ENCODE data around the gene SOBP.
A peak's percentile ranks its signal among the peaks of the same experiment; 100 is the strongest.

The SOBP gene

GRCh38 chr6:107657755-107658461 lies 168.0 kb downstream of the SOBP start:
- H3K4me2 ChIP-seq (ENCODE audit: low read length) = peak overlapping the region; percentile 96
- peak overlapping the region; percentile 28 for H3K9ac ChIP-seq (ENCODE audit: low read depth, low read length)
- no peaks in the 10 kb centered on the region for H3K36me3 ChIP-seq (ENCODE audit: insufficient read depth, low read length)
- peaks cover 24% of the 10 kb centered on the region for H3K4me1 ChIP-seq (ENCODE audit: control insufficient read depth, insufficient read depth, low read length)
- no peaks in the 10 kb centered on the region for H3K9me3 ChIP-seq (replicated peaks; ENCODE audit: low read length)
- H3K4me3 ChIP-seq (ENCODE audit: low read length) = peak overlapping the region; percentile 70
- peaks cover 3% of the 10 kb centered on the region for H3K27me3 ChIP-seq (ENCODE audit: control insufficient read depth, insufficient read depth, low read length)

- Histone ChIP-seq H3K4me2 (ENCODE audit: low read length) (peak overlapping the region; percentile 96), H3K36me3 (ENCODE audit: insufficient read depth, low read length) (no peaks in the 10 kb centered on the region), H3K4me1 (ENCODE audit: control insufficient read depth, insufficient read depth, low read length) (peaks cover 24% of the 10 kb centered on the region), H3K9me3 (replicated peaks; ENCODE audit: low read length) (no peaks in the 10 kb centered on the region), H3K27me3 (ENCODE audit: control insufficient read depth, insufficient read depth, low read length) (peaks cover 5% of the 10 kb centered on the region), H3K9ac (ENCODE audit: low read depth, low read length) (no peak overlapping the region), H3K4me3 (ENCODE audit: low read length) (no peak overlapping the region)
Observed at GRCh38 chr6:107658920-107659865, 169.3 kb downstream of the SOBP start.

DNA sequence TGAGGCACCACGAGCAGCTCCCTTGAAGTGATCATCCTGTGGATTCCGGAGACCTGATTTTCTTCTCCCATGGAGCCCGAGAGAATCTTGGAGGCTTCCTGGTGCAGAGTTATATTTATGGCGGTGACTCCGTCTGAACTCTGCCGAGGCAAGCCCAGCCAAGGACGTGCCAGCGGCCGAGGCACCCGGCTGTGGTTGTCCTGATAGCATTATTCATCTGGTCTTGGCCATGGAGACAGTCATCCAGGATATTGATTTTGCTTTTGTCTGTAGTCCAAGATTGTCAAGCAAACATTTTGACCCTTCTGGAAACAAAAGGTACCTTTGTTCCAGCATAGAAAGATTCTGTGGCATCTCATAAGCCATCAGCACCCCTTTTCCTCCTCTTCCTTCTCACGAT lies 170.9 kb downstream of the SOBP start:
- H3K4me1 ChIP-seq (ENCODE audit: control insufficient read depth, insufficient read depth, low read length) = peaks cover 32% of the 10 kb centered on the region
- no peak overlapping the region for H3K9ac ChIP-seq (ENCODE audit: low read depth, low read length)
- H3K36me3 ChIP-seq (ENCODE audit: insufficient read depth, low read length) = no peaks in the 10 kb centered on the region
- no peak overlapping the region for H3K4me3 ChIP-seq (ENCODE audit: low read length)
- H3K9me3 ChIP-seq (replicated peaks; ENCODE audit: low read length) = no peaks in the 10 kb centered on the region
- H3K4me2 ChIP-seq (ENCODE audit: low read length) = no peak overlapping the region
- peaks cover 5% of the 10 kb centered on the region for H3K27me3 ChIP-seq (ENCODE audit: control insufficient read depth, insufficient read depth, low read length)

DNA sequence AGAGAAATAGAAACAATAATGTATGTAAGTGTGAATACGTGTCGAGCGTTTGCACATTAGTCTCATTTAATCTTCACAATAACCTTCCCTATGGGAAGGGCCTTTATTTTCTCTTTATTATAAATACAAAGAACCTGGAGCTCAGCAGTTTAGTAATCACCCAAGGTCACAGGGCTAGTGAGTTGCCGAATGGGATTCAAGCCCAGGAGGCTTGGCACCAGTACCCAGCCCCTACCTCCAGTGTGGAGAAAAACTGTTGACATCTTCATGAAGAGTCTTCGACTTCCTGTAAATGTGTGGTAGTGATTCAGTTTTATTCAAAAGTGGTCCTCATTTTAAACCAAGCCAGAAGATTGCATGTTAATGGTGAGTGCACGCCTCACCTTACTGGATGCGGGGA lies 171.4 kb downstream of the SOBP start:
- no peak overlapping the region for H3K4me3 ChIP-seq (ENCODE audit: low read length)
- no peak overlapping the region for H3K9ac ChIP-seq (ENCODE audit: low read depth, low read length)
- H3K9me3 ChIP-seq (replicated peaks; ENCODE audit: low read length) = no peaks in the 10 kb centered on the region
- H3K36me3 ChIP-seq (ENCODE audit: insufficient read depth, low read length) = no peaks in the 10 kb centered on the region
- H3K4me2 ChIP-seq (ENCODE audit: low read length) = no peak overlapping the region
- peaks cover 37% of the 10 kb centered on the region for H3K4me1 ChIP-seq (ENCODE audit: control insufficient read depth, insufficient read depth, low read length)
- H3K27me3 ChIP-seq (ENCODE audit: control insufficient read depth, insufficient read depth, low read length) = peaks cover 5% of the 10 kb centered on the region

DNA sequence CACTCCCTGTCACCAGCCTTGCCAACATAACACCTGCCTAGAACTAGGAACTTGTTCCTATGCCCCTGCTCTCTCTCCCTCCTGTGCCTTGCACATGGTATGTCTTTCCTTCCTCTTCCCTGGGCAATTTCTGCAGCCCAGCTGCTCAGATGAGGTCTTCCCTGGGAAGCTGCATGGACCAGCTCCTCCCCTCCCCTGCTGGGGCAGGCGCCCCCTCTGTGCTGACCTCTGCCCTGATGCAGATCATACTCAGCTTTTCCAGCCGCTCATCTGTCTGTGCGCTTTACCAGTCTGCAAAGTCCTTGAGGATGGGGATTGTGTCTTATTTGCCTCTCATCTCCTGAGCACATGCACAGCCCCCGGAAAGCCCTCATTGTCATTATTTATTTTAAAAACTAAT lies 172.4 kb downstream of the SOBP start:
- Histone ChIP-seq H3K4me2 (ENCODE audit: low read length) (no peak overlapping the region), H3K9me3 (replicated peaks; ENCODE audit: low read length) (no peaks in the 10 kb centered on the region), H3K36me3 (ENCODE audit: insufficient read depth, low read length) (no peaks in the 10 kb centered on the region), H3K9ac (ENCODE audit: low read depth, low read length) (no peak overlapping the region), H3K4me1 (ENCODE audit: control insufficient read depth, insufficient read depth, low read length) (peaks cover 39% of the 10 kb centered on the region), H3K4me3 (ENCODE audit: low read length) (no peak overlapping the region), H3K27me3 (ENCODE audit: control insufficient read depth, insufficient read depth, low read length) (peaks cover 5% of the 10 kb centered on the region)

GRCh38 chr6:107663308-107663707 lies 173.4 kb downstream of the SOBP start:
- Histone ChIP-seq H3K9me3 (replicated peaks; ENCODE audit: low read length) (no peaks in the 10 kb centered on the region), H3K9ac (ENCODE audit: low read depth, low read length) (no peak overlapping the region), H3K4me3 (ENCODE audit: low read length) (no peak overlapping the region), H3K4me2 (ENCODE audit: low read length) (no peak overlapping the region), H3K36me3 (ENCODE audit: insufficient read depth, low read length) (no peaks in the 10 kb centered on the region), H3K4me1 (ENCODE audit: control insufficient read depth, insufficient read depth, low read length) (peaks cover 30% of the 10 kb centered on the region), H3K27me3 (ENCODE audit: control insufficient read depth, insufficient read depth, low read length) (peaks cover 5% of the 10 kb centered on the region)

- H3K9ac ChIP-seq (ENCODE audit: low read depth, low read length) = no peak overlapping the region
- no peak overlapping the region for H3K4me3 ChIP-seq (ENCODE audit: low read length)
- H3K4me1 ChIP-seq (ENCODE audit: control insufficient read depth, insufficient read depth, low read length) = peaks cover 20% of the 10 kb centered on the region
- no peaks in the 10 kb centered on the region for H3K9me3 ChIP-seq (replicated peaks; ENCODE audit: low read length)
- H3K4me2 ChIP-seq (ENCODE audit: low read length) = peak overlapping the region; percentile 62
- peaks cover 5% of the 10 kb centered on the region for H3K27me3 ChIP-seq (ENCODE audit: control insufficient read depth, insufficient read depth, low read length)
- no peaks in the 10 kb centered on the region for H3K36me3 ChIP-seq (ENCODE audit: insufficient read depth, low read length)
Observed at GRCh38 chr6:107665382-107665781, 175.5 kb downstream of the SOBP start.

DNA sequence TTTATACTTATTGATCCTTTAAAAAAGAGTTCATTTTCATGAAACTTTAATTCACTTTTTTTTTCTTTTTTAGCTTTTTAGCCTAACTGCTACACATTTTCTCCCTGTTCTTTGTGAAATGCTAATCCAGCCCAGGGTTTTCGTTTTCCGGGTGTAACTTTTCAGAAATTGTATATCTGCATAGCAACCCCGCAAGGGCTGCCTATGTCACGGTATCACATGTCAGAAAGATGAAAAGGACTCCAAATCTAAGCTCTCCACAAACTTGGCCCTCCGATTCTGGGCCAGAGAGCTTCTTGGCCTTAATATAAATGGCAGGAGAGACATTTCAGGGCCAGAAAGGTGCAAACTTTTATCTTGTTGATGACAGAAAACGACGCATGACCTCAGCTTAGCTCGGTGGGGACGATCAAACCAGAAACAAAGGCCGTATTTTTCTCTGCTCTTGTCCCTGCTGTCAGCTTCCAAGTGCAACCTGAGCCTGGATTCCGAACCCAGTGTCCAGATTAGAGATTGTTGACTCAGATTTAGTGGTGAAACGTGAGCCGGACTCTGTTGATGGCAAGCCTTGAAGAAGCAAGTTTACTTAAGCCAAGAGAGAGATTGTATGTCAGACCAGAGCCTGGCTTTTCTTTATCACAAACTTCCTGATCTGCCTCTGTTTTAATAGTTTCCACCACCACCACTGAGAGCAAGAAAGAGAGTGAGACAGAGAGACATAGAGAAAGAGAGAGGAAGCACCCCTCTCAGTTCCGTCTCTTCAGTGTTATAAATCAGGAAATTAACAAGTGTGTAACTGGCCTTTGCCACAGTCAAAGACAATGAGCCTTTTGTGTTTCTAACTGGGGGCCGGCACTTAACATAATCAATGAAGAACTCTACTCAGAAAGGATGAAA lies 176.4 kb downstream of the SOBP start:
- Histone ChIP-seq H3K36me3 (ENCODE audit: insufficient read depth, low read length) (no peaks in the 10 kb centered on the region), H3K4me3 (ENCODE audit: low read length) (no peak overlapping the region), H3K4me2 (ENCODE audit: low read length) (peak overlapping the region; percentile 62), H3K4me1 (ENCODE audit: control insufficient read depth, insufficient read depth, low read length) (peaks cover 27% of the 10 kb centered on the region), H3K27me3 (ENCODE audit: control insufficient read depth, insufficient read depth, low read length) (peaks cover 5% of the 10 kb centered on the region), H3K9ac (ENCODE audit: low read depth, low read length) (peak overlapping the region; percentile 17), H3K9me3 (replicated peaks; ENCODE audit: low read length) (no peaks in the 10 kb centered on the region)

DNA sequence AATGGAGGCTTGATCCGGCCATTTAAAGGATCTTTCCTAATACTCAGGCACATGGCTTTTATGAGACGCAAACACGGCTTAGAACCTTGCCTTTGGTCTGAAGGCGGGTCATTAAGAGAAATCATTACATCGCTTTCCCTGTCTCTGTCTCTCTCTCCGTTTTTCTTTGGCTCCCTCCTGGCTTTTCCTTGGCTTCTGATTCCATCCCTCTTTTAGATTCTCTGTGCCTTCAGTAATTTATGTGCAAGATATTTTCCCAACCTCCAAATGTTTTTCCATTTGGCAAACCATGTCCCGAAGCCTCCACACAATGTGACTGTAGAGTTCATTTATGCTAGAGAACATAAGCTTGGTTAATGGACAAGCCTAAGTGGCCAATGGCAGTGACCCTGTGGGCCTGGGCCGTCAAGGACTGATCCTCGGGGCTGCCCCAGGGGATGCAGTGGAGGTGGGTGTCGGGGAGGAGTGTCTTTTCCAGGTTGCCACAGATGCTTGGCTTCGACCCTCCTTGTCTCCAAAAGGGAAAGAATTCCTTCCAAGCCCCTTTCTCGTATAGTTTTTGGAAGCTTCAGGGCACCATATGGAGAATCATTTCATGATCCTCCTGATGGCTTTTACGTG lies 177.2 kb downstream of the SOBP start:
- no peak overlapping the region for H3K9ac ChIP-seq (ENCODE audit: low read depth, low read length)
- no peak overlapping the region for H3K4me3 ChIP-seq (ENCODE audit: low read length)
- no peaks in the 10 kb centered on the region for H3K9me3 ChIP-seq (replicated peaks; ENCODE audit: low read length)
- H3K4me2 ChIP-seq (ENCODE audit: low read length) = peak overlapping the region; percentile 62
- H3K27me3 ChIP-seq (ENCODE audit: control insufficient read depth, insufficient read depth, low read length) = peaks cover 5% of the 10 kb centered on the region
- no peaks in the 10 kb centered on the region for H3K36me3 ChIP-seq (ENCODE audit: insufficient read depth, low read length)
- peaks cover 27% of the 10 kb centered on the region for H3K4me1 ChIP-seq (ENCODE audit: control insufficient read depth, insufficient read depth, low read length)

DNA sequence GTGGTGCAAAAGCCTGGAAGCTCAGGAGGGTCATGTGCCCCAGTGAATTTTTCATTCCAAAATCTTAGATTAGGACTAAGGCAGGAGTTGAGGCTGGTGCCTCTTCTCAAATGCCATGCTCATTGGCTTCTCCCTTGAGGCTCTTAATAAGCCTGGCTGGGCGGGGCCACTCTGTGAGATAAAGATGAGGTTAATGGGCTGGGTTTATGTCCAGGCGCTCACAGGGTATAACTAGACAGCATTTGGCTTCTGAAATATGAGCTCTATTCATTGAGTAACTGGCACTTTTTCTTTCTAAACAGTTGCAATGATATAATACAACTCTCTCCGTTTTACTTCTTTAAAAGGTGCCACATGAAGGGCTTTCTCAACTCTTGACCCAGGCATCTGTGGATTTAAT lies 177.9 kb downstream of the SOBP start:
- Histone ChIP-seq H3K4me3 (ENCODE audit: low read length) (no peak overlapping the region), H3K36me3 (ENCODE audit: insufficient read depth, low read length) (no peaks in the 10 kb centered on the region), H3K27me3 (ENCODE audit: control insufficient read depth, insufficient read depth, low read length) (peaks cover 4% of the 10 kb centered on the region), H3K9me3 (replicated peaks; ENCODE audit: low read length) (no peaks in the 10 kb centered on the region), H3K9ac (ENCODE audit: low read depth, low read length) (no peak overlapping the region), H3K4me2 (ENCODE audit: low read length) (no peak overlapping the region), H3K4me1 (ENCODE audit: control insufficient read depth, insufficient read depth, low read length) (peaks cover 27% of the 10 kb centered on the region)
